IgD-negative memory B cell (primary cell): ENCODE results near the gene BRD3OS. TPM values are rescaled to one million over a fixed set of nuclear protein-coding genes. Genes with fewer than 3 reads are reported as not detected.
A peak's percentile ranks its signal among the peaks of the same experiment; 100 is the strongest.
"Not testable (repeated sequence)": the region's sequence is repeated elsewhere in the genome, so short reads cannot be mapped to it uniquely, and the experiment has no call there.

ENCODE experiments used
- H3K27ac Mint-ChIP-seq, 3 donors: one replicate each; pipeline ENCODE4 v1.8.0; 2020 to 2022; ENCODE audit warnings: mild to moderate bottlenecking in 3 of 3, mixed read lengths in 3 of 3, moderate library complexity in 1 of 3
- H3K27me3 Mint-ChIP-seq: one replicate; pipeline ENCODE4 v1.8.0; 2021; ENCODE audit warnings: mixed read lengths
- H3K36me3 Mint-ChIP-seq: one replicate; pipeline ENCODE4 v1.8.0; 2020; ENCODE audit warnings: mild to moderate bottlenecking, mixed read lengths
- H3K4me1 Mint-ChIP-seq, 3 donors: one replicate each; pipeline ENCODE4 v1.8.0; 2020 to 2022; ENCODE audit warnings: mixed read lengths in 3 of 3, mild to moderate bottlenecking in 1 of 3
- H3K4me3 Mint-ChIP-seq, 4 donors: one replicate each; pipeline ENCODE4 v1.8.0; 2020 to 2022; ENCODE audit warnings: mild to moderate bottlenecking in 4 of 4, mixed read lengths in 4 of 4, moderate library complexity in 3 of 4
- H3K9me3 Mint-ChIP-seq, 3 donors: one replicate each; pipeline ENCODE4 v1.8.0; 2020 to 2021; ENCODE audit warnings: mixed read lengths in 3 of 3, mild to moderate bottlenecking in 1 of 3
- polyA plus RNA-seq: library from polyadenylated mRNA; unstranded; fragments of 300-500 nt; fragmentation: Illumina TruSeq; gene quantifications from one replicate; pipeline ENCODE4 v1.2.3, GENCODE V29; 2021

The BRD3OS gene
- polyA plus RNA-seq, 1 donor from 2014 or later = 26.5 TPM

DNA sequence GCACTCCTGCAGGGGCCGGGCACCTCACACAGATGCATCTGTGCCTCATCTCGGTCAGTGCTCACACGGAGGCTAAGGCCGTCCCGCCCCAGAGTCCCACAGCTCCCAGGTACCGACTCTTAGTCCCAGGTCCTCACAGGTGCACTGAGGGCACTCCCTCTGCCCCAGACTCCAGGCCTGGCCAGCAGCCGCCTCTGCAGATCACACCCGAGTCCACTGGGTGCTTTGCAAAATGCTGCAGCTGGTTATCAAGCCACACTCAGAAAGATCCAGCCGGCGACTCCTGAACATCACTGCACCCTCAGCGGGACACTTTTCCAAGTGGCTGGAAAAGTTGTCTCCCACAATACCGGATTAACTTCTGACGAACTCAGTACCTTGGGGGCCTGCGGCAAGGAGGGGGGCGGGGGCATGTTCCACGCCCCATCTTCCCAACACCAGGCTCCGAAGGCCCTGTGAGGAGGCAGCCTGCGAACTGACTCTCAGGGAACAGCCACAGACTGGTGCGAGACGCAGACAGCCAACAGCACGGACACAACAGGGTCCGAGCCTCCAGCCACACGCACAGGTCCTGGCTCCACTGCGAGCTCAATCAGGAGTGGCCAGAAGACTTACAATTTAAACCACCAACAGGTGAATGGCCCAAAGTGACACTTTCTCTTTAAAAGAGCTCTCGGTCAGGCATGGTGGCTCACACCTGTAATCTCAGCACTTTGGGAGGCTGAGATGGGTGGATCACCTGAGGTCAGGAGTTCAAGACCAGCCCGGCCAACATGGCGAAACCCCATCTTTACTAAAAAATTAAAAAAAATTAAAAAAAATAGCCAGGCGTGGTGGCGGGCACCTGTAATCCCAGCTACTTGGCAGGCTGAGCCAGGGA, 38.5 kb downstream of the BRD3OS start:
- Mint-ChIP-seq H3K9me3 (no peaks in the 10 kb centered on the region), H3K4me3 (peak overlapping the region in 2 of 4 donors; percentile 63 to 67), H3K27ac (peak overlapping the region in 1 of 3 donors; percentile 23), H3K4me1 (peaks cover 26 to 39% (median 35%) of the 10 kb centered on the region in 3 donors), H3K27me3 (no peaks in the 10 kb centered on the region), H3K36me3 (no peaks in the 10 kb centered on the region)

DNA sequence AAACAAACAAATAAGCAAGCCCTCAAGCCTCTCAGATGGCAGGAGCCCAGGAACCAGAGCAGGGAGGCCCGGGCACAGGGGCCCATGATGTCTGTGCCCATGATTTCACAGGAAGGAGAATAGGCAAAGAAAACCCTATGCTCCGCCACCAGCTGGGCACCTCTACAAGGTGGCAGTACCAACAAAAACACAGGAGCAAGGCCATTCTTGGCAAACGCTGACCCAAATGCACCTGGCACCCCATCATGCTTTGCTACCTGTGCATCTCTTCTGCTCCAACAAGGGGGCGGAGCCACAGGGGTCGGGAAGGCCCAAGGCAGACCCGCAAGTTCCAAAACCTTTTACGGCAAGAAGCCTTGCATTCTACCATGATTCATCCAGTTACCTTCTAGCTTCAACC, 39.4 kb downstream of the BRD3OS start:
- peaks cover 26 to 36% (median 32%) of the 10 kb centered on the region in 3 donors for H3K4me1 Mint-ChIP-seq

DNA sequence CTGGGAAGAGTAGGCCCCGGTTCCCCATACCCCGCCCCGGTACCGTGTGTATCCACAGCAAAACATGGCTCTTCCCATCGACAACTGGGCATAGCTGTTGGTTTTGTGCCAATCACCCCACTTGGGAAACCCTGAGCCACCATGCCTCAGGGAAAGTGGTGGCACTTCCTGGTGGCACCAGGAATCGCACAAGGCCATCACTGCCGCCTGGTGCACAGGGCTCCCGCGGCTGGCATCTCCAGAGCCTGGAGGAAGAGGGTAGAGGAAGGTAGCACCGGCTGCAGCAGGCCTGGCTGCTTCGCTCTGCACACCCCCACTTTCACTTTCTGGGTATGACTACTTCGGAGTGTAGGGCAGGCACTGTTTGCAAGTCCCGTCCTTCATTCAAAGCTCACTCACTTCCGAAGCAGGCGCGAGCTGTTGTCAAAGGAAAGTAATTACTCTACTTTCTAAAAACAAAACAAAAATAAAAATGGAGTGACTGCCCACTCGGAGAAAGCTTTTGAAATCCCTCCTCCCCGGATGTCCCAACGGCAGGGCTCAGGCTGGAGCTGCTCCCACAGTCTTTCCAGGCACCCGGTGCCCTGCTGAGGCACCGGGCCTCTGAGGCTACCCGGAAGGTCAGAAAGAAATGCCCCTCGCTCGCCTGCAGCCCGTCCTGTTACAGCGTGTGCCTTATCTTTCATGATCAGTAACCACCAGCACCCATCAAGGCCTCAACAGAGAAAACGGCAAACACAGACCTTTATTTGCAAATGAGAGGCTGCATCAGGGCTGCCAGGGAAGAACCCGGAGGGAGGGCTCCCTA, 40.5 kb downstream of the BRD3OS start:
- H3K27me3 Mint-ChIP-seq = peaks cover 4% of the 10 kb centered on the region
- H3K9me3 Mint-ChIP-seq = no peaks in the 10 kb centered on the region
- peak overlapping the region; percentile 88 to 93 (median 90) for H3K27ac Mint-ChIP-seq
- peak overlapping the region; percentile 88 to 96 (median 94) for H3K4me3 Mint-ChIP-seq
- no peaks in the 10 kb centered on the region for H3K36me3 Mint-ChIP-seq
- peaks cover 20 to 26% (median 23%) of the 10 kb centered on the region in 3 donors for H3K4me1 Mint-ChIP-seq

More for the DNA sequence above, 39.4 kb downstream of the BRD3OS start:
- Mint-ChIP-seq H3K9me3 (no peaks in the 10 kb centered on the region), H3K36me3 (no peaks in the 10 kb centered on the region), H3K27me3 (no peaks in the 10 kb centered on the region), H3K4me3 (peak overlapping the region in 3 of 4 donors; percentile 25 to 96 (median 57)), H3K27ac (peak overlapping the region in 2 of 3 donors; percentile 23 to 48)

DNA sequence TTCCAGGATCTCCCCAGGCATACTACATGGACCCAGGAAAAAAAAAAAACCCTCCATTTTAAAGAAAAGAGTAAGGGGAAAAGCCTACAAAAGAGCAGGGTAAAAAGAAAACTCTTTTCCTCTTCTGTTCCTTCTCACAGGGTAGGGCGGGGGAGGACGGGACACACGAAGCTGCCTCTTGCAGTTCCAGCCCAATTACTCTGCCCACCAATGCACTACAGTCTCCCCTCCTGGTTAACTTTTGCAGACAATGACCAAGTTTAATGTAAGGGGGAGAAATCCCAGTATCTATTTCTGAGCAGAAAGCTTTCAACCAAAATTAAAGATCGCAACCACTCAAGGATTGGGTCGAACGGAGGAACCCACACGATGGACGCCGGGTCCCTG, 41.2 kb downstream of the BRD3OS start:
- peaks cover 20 to 23% (median 22%) of the 10 kb centered on the region in 3 donors for H3K4me1 Mint-ChIP-seq
- peak overlapping the region; percentile 88 to 96 (median 94) for H3K4me3 Mint-ChIP-seq
- H3K36me3 Mint-ChIP-seq = no peaks in the 10 kb centered on the region
- H3K9me3 Mint-ChIP-seq = no peaks in the 10 kb centered on the region
- peak overlapping the region; percentile 88 to 93 (median 90) for H3K27ac Mint-ChIP-seq
- H3K27me3 Mint-ChIP-seq = peaks cover 5% of the 10 kb centered on the region

DNA sequence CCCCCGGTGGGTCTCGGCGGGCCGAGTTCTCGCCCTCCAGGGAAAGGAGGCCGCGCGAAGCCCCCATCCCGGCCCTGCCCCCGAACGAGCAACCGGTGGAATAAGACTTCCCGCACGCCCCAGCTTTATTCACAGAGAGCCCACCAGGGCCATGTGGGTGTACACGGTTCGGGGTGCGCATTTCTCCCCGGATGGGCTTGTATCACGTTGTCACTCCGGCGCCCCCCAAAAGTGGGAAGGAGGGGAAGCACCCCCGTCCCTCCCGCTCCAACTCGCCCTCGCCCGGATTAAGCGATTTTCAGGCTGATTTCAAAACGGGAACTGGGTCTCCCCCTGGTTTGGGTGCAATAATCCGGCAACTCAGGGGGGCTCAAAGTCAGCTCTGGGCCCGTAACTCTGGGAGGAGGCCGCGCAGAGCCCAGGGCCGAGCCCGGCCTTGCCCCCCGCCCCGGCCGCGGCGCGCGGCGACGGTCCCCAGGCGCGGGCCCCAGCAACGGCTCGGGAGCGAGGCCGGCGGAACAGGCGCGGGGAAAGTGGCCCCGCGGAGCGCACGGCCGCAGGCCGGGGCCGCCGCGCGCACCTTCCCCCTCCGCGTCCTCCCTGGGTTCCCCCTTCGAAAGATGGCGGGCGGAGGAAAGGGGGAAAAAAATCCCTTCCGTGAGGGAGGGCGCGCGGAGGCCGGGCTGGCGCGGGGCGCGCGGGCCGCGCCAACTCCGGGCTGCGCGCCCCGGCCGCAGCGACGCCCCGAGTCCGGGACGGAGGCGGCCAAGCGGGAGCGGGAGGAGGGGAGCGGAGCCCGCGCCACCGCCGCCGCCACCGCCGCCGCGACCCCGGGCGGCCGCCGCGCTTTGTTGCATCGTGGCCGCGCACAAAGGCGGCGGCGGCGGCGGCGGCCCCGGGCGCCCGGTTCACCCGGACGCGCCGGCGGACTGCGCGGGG, 41.9 kb downstream of the BRD3OS start:
- Mint-ChIP-seq H3K27ac (peak overlapping the region; percentile 90 to 93 (median 93)), H3K27me3 (peaks cover 5% of the 10 kb centered on the region), H3K4me1 (peaks cover 20 to 23% (median 22%) of the 10 kb centered on the region in 3 donors), H3K4me3 (peak overlapping the region; percentile 88 to 96 (median 94)), H3K9me3 (no peaks in the 10 kb centered on the region), H3K36me3 (no peaks in the 10 kb centered on the region)

DNA sequence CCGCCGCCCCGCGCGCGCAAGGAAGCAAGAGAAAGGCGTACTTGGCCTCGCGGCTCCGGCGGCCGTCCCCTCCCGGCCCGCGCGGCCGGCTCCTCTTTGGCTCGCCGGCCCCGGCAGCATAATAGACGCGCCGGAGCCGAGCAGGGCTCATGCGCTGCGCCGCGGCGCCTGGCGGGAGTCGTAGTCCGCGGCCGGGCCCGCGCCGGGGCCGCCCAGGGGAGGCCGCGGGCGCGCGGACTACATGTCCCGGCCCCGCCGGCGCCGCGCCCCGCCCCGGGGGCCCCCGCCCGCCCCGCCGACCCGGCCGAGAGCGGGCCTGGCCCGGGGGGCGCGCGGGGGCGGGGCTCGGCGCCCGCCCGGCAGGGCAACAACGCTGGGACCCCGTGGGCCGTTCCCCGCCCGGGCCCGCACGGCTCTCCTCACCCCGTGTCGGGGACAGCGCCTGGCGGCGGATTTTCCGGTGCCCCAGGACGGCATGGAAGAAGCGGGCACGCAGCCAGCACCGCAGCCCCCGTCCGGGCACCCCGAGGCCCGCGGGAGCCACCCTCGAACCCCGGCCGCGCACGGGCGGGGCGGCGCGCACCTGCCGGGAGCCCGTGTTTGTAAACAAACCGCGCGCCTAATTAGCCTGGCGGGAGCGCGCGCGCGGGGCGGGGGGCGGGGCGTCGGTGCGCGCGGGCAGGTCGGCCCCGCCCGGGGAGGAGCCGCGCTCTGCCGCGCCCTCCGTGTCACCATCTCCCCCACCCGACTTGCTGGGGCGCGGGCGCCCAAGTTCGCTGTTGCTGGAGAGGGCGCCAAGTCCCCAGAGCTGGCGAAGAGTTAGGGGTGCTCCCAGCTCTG, 42.8 kb downstream of the BRD3OS start, which contains the start of gene BRD3:
Gene BRD3 (minus strand): TSS at position 123 of the 840 bp plus-strand sequence. CDS start 14,549 bp downstream, outside the sequence.
- H3K9me3 Mint-ChIP-seq = no peaks in the 10 kb centered on the region
- peaks cover 17 to 20% (median 18%) of the 10 kb centered on the region in 3 donors for H3K4me1 Mint-ChIP-seq
- peaks cover 5% of the 10 kb centered on the region for H3K27me3 Mint-ChIP-seq
- H3K4me3 Mint-ChIP-seq = peak within 1 kb of the TSS; percentile 88 to 96 (median 94)
- no peaks in the 10 kb centered on the region for H3K36me3 Mint-ChIP-seq
- H3K27ac Mint-ChIP-seq = peak within 1 kb of the TSS; percentile 93 to 94 (median 93)

DNA sequence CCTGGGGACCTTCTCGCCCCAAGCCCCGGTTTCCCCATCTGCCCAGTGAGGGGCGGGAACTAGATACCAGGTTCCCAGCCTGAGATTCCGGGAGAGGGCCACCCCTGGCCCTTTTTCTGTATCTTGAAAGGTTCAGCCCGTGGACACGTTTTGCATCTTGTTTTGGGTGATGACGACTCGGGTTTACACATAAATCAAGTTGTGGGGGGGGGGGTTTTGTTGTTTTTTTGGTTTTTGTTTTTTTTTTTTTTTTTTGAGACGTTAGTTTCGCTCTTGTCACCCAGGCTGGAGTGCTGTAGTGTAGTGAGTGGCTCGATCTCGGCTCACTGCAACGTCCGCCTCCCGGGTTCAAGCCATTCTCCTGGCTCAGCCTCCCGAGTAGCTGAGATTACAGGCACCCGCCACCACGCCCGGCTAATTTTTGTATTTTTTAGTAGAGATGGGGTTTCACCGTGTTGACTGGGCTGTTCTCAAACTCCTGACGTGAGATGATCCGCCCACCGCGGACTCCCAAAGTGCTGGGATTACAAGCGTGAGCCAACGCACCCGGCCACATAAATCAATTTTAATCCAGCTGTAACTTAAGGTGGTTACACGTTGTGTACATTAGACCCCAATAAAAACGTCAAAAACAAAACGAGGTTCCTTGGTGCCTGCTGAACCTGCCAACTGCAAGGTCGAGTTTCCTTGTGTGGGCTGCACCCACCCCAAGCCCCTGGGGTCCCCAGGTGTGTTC, 43.6 kb downstream of the BRD3OS start:
- H3K4me1 Mint-ChIP-seq = peaks cover 15 to 20% (median 17%) of the 10 kb centered on the region in 3 donors
- H3K9me3 Mint-ChIP-seq = no peaks in the 10 kb centered on the region
- H3K4me3 Mint-ChIP-seq = peak overlapping the region; percentile 83 to 94 (median 90)
- no peaks in the 10 kb centered on the region for H3K36me3 Mint-ChIP-seq
- H3K27ac Mint-ChIP-seq = peak overlapping the region; percentile 82 to 94 (median 92)
- H3K27me3 Mint-ChIP-seq = peaks cover 5% of the 10 kb centered on the region

DNA sequence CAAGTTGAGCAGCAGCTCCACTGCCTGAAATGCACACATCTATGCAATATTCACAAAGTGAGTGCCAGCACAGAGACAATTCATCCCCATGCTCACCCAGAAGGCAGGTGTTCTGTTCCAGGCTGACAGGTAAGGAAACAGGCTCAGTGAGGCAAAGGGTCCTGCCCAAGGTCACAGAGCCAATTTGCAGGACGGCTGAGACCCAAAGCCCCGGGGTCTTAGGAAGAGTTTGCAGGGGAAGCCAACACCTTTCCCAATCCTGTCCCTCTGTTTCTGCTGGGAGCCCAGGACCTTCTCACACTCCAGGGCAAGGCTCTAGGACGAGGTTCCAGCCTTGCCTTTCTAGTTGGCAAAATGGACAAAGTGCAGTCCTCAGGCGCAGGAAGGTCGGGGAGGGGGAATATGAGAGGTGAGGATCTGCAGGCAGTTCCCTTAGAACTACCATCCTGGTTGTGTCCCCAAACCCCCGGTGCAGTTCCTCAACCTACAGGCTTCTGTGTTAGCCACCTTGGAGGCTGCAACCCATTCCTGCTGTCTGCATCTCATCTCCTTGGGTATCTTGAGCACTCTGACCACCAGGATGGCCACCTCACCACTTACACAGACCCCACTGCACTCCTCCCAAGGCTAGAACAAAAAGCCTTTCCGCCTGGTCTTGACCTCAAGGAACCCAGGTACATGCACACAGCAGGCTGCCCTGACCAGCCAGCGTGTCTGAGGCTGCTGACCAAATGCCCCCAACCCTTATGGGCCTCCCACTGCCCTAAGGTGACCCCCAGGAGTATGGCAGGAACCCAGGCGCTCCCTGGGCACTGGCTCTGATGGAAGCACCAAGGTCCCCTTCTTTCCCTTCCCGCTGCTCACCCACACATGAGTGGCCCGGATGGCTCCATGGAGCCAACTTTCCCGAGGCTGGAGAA, 44.5 kb downstream of the BRD3OS start:
- Mint-ChIP-seq H3K9me3 (peaks cover 0 to under 1% (median 0%) of the 10 kb centered on the region in 3 donors), H3K4me1 (peaks cover 15 to 20% (median 16%) of the 10 kb centered on the region in 3 donors), H3K27me3 (peaks cover 5% of the 10 kb centered on the region), H3K27ac (peak overlapping the region in 2 of 3 donors; percentile 92 to 94), H3K4me3 (peak overlapping the region; percentile 83 to 94 (median 90)), H3K36me3 (no peaks in the 10 kb centered on the region)

DNA sequence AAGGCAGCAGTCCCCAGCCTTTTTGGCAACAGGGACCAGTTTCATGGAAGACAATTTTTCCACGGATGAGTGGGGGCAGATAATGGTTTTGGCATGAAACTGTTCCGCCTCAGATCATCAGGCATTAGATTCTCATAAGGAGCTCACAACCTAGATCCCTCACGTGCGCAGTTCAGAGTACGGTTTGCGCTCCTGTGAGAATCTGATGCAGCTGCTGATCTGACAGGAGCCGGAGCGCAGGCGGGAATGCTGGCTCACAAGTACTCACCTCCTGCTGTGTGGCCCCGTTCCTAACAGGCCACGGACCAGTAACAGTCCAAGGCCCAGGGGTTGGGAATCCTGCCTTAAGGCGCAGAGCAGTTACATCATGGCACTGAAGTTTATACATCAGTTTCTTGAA, 45.9 kb downstream of the BRD3OS start:
- Mint-ChIP-seq H3K9me3 (peaks cover 0 to 4% (median 0%) of the 10 kb centered on the region in 3 donors), H3K4me3 (peak overlapping the region in 1 of 4 donors; percentile 94), H3K27ac (peak overlapping the region in 1 of 3 donors; percentile 12), H3K36me3 (no peaks in the 10 kb centered on the region), H3K4me1 (peaks cover 4 to 12% (median 5%) of the 10 kb centered on the region in 3 donors), H3K27me3 (peaks cover 5% of the 10 kb centered on the region)

DNA sequence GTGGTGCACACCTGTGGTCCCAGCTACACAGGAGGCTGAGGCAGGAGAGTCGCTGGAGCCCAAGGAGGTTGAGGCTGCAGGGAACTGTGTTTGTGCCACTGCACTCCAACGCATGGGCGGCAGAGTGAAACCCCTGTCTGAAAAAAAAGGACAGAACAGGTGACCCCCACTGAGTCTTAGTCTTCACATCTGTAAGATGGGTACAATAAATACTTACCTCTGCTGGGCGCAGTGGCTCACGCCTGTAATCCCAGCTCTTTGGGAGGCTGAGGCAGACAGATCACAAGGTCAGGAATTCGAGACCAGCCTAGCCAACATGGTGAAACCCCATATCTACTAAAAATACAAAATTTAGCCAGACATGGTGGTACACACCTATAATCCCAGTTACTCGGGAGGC, 47.4 kb downstream of the BRD3OS start:
- H3K27ac Mint-ChIP-seq, H3K4me3 Mint-ChIP-seq, H3K4me1 Mint-ChIP-seq, H3K27me3 Mint-ChIP-seq, H3K36me3 Mint-ChIP-seq: not testable (repeated sequence)
- H3K9me3 Mint-ChIP-seq = peaks cover 0 to 12% (median 4%) of the 10 kb centered on the region in 3 donors

DNA sequence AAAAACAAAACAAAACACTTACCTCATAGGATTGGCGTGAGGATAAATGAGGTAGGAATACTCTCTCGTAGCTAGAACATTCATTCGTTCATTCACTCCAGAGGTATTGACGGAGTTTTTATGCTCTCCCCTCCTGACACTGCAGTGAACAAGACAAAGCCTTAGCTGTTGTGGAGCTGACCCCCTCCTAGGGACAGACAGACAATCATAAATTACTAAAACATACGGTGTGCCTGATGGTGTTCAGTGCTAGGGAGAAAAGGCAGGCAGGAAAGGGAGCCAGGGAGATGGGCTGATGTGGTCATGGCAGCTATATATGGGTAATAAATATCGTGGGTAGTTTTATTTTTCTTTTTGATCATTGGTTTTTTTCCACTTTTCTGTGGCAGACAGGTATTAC, 48.2 kb downstream of the BRD3OS start:
- no peak overlapping the region for H3K4me3 Mint-ChIP-seq

DNA sequence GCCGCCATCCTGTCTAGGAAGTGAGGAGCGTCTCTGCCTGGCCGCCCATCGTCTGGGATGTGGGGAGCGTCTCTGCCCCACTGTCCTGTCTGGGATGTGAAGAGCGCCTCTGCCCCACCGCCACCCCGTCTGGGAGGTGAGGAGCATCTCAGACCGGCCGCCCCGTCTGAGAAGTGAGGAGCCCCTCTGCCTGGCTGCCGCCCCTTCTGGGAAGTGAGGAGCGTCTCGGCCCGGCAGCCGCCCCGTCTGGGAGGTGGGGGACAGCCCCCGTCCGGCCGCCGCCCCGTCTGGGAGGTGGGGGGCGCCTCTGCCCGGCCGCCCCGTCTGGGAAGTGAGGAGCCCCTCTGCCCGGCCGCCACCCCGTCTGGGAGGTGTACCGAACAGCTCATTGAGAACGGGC, 50.4 kb downstream of the BRD3OS start:
- peaks cover 3 to 19% (median 11%) of the 10 kb centered on the region in 3 donors for H3K9me3 Mint-ChIP-seq
- H3K27me3 Mint-ChIP-seq, H3K27ac Mint-ChIP-seq, H3K4me1 Mint-ChIP-seq, H3K4me3 Mint-ChIP-seq, H3K36me3 Mint-ChIP-seq: not testable (repeated sequence)

More for the DNA sequence above, 48.2 kb downstream of the BRD3OS start:
- H3K4me1 Mint-ChIP-seq = peaks cover 0 to 7% (median 0%) of the 10 kb centered on the region in 3 donors
- peaks cover 3% of the 10 kb centered on the region for H3K36me3 Mint-ChIP-seq
- H3K9me3 Mint-ChIP-seq = peaks cover 0 to 12% (median 4%) of the 10 kb centered on the region in 3 donors
- H3K27me3 Mint-ChIP-seq = peaks cover 5% of the 10 kb centered on the region
- no peak overlapping the region for H3K27ac Mint-ChIP-seq
